SK-N-SH (cell line): ENCODE data around the gene TRAF3IP1. TPM values are rescaled to one million over a fixed set of nuclear protein-coding genes. Genes with fewer than 3 reads are reported as not detected.

Experiments used
- CTCF ChIA-PET: fragments of 300-600, 350-600 bp; formaldehyde crosslinking; extraction: SDS; loops from one replicate; lab custom pipeline; 2021; lab: Yijun Ruan, JAX
- POLR2A ChIA-PET: fragments of 350-600 bp; sonication (Branson Sonifier 250); formaldehyde crosslinking; extraction: SDS; loops from one replicate; lab custom pipeline; 2020; ENCODE audit warnings: antibody characterized with exemption, inconsistent platforms; lab: Yijun Ruan, JAX
- DNase-seq: peaks from one replicate; pipeline ENCODE4 v3.0.0; 2012
- H2AFZ ChIP-seq: fragments of 200-600 bp; sonication (generic); 2 replicates; pipeline ENCODE4 v1.8.1; 2016; ENCODE audit warnings: antibody characterized with exemption, mild to moderate bottlenecking, low read depth
- H3F3A ChIP-seq: fragments of 200-600 bp; sonication (generic); replicated peaks from 2 replicates; pipeline ENCODE3; 2016; ENCODE audit warnings: antibody characterized with exemption, mild to moderate bottlenecking; ENCODE audit not compliant: insufficient read depth
- H3K27ac ChIP-seq, 2 experiments: fragments of 200-500 bp in 1 of 2; fragments of 200-600 bp in 1 of 2; sonication (Bioruptor generic) in 1 of 2; sonication (generic), shearing (Covaris generic) in 1 of 2; 2 replicates each; pipeline versions ENCODE4 v1.5.1 to v1.6.1; 2014 to 2016; ENCODE audit warnings: low read depth in 2 of 2, inconsistent platforms in 1 of 2, low read length in 1 of 2, mild to moderate bottlenecking in 1 of 2, mixed read lengths in 1 of 2
- H3K27me3 ChIP-seq: fragments of 200-600 bp; sonication (generic), shearing (Covaris generic); 2 replicates; pipeline ENCODE4 v1.6.1; 2016; ENCODE audit warnings: mixed run types; ENCODE audit not compliant: insufficient read depth
- H3K36me3 ChIP-seq, 2 experiments: fragments of 200-500 bp in 1 of 2; fragments of 200-600 bp in 1 of 2; sonication (Bioruptor generic) in 1 of 2; sonication (generic) in 1 of 2; replicated peaks in 1 of 2; 2 replicates each; pipeline versions ENCODE3 to v1.5.1; 2014 to 2016; ENCODE audit warnings: low read length in 1 of 2, mild to moderate bottlenecking in 1 of 2; ENCODE audit not compliant: insufficient read depth in 2 of 2, control insufficient read depth in 1 of 2
- H3K4me1 ChIP-seq, 2 experiments: fragments of 200-500 bp in 1 of 2; fragments of 200-600 bp in 1 of 2; sonication (Bioruptor generic) in 1 of 2; sonication (generic), shearing (Covaris generic) in 1 of 2; 2 replicates each; pipeline versions ENCODE4 v1.5.1 to v1.6.1; 2014 to 2016; ENCODE audit warnings: low read depth in 1 of 2, low read length in 1 of 2, mixed run types in 1 of 2; ENCODE audit not compliant: insufficient read depth in 2 of 2, control insufficient read depth in 1 of 2
- H3K4me2 ChIP-seq: fragments of 200-600 bp; sonication (generic), shearing (Covaris generic); 2 replicates; pipeline ENCODE4 v1.6.1; 2017; ENCODE audit warnings: mixed run types
- H3K4me3 ChIP-seq, 2 experiments: fragments of 200-500 bp in 1 of 2; fragments of 200-600 bp in 1 of 2; sonication (Bioruptor generic) in 1 of 2; sonication (generic), shearing (Covaris generic) in 1 of 2; 2 replicates each; pipeline versions ENCODE4 v1.5.1 to v1.8.1; 2014 to 2016; ENCODE audit warnings: low read depth in 2 of 2, inconsistent platforms in 1 of 2, low read length in 1 of 2, mild to moderate bottlenecking in 1 of 2, mixed read lengths in 1 of 2, moderate library complexity in 1 of 2
- H3K79me2 ChIP-seq: fragments of 200-600 bp; sonication (generic); 2 replicates; pipeline ENCODE4 v1.8.1; 2017; ENCODE audit warnings: mild to moderate bottlenecking; ENCODE audit not compliant: insufficient read depth
- H3K9ac ChIP-seq: fragments of 200-600 bp; sonication (generic); 2 replicates; pipeline ENCODE4 v1.6.1; 2017; ENCODE audit warnings: mixed run types
- H3K9me2 ChIP-seq: fragments of 200-600 bp; sonication (generic); 2 replicates; pipeline ENCODE4 v1.6.1; 2017; ENCODE audit warnings: mixed run types
- H3K9me3 ChIP-seq: fragments of 200-600 bp; sonication (generic); 2 replicates; pipeline ENCODE4 v1.6.1; 2017; ENCODE audit warnings: mixed run types, mild to moderate bottlenecking, moderate library complexity
- H4K20me1 ChIP-seq: fragments of 200-600 bp; sonication (generic); 2 replicates; pipeline ENCODE4 v1.6.1; 2017; ENCODE audit warnings: mild to moderate bottlenecking, mixed run types; ENCODE audit not compliant: insufficient read depth
- CHD2 ChIP-seq: fragments of 150-350 bp; IDR thresholded peaks from 2 replicates; pipeline ENCODE4 v1.6.1; 2018; ENCODE audit warnings: low read length; ENCODE audit not compliant: partially characterized antibody
- EP300 ChIP-seq, 2 experiments: IDR thresholded peaks; 2 replicates each; pipeline versions ENCODE4 v1.4.0 to v1.6.1; 2012; ENCODE audit warnings: borderline replicate concordance in 1 of 2, low read depth in 1 of 2, low read length in 1 of 2
- FOXJ3 ChIP-seq: sonication (generic); formaldehyde crosslinking; IDR thresholded peaks from 2 replicates; pipeline ENCODE4 v1.5.1; 2020; ENCODE audit warnings: mild to moderate bottlenecking, missing genetic modification reagents
- FOXM1 ChIP-seq: IDR thresholded peaks from 2 replicates; pipeline ENCODE4 v1.4.0; 2012; ENCODE audit warnings: low read depth, mild to moderate bottlenecking
- GABPA ChIP-seq: IDR thresholded peaks from 2 replicates; pipeline ENCODE4 v1.4.0; 2012; ENCODE audit warnings: low read depth, mild to moderate bottlenecking
- GATA2 ChIP-seq: sonication (generic); formaldehyde crosslinking; IDR thresholded peaks from 2 replicates; pipeline ENCODE4 v1.5.0; 2020; ENCODE audit warnings: mild to moderate bottlenecking, missing genetic modification reagents
- MXI1 ChIP-seq: IDR thresholded peaks from 2 replicates; pipeline ENCODE4 v1.6.1; 2012; ENCODE audit warnings: mild to moderate bottlenecking, low read depth, low read length, improper control_type of control experiment
- POLR2AphosphoS5 ChIP-seq: IDR thresholded peaks from 2 replicates; pipeline ENCODE4 v1.6.1; 2012; ENCODE audit warnings: low read depth, low read length
- SIN3A ChIP-seq: IDR thresholded peaks from 2 replicates; pipeline ENCODE4 v1.6.1; 2012; ENCODE audit warnings: low read depth, mild to moderate bottlenecking, low read length, moderate library complexity, borderline replicate concordance
- SMC3 ChIP-seq: IDR thresholded peaks from 2 replicates; pipeline ENCODE4 v1.6.1; 2012; ENCODE audit warnings: low read depth, low read length, improper control_type of control experiment
- TAF1 ChIP-seq: IDR thresholded peaks from 2 replicates; pipeline ENCODE4 v1.6.1; 2012; ENCODE audit warnings: low read depth, mild to moderate bottlenecking, low read length, moderate library complexity, borderline replicate concordance
- TEAD4 ChIP-seq: IDR thresholded peaks from 2 replicates; pipeline ENCODE4 v1.4.0; 2012; ENCODE audit warnings: mild to moderate bottlenecking, borderline replicate concordance; ENCODE audit not compliant: insufficient read depth
- WGBS: methylation state at CpG from one replicate; pipeline ENCODE4 v1.1.6; 2017; ENCODE audit warnings: low lambda C conversion rate; 5-methylcytosine and 5-hydroxymethylcytosine counted together
- polyA plus RNA-seq, 3 experiments: library from polyadenylated mRNA; depleted of rRNA; stranded (reverse); fragments of >200 nt; gene quantifications; 2 replicates each; pipeline ENCODE4 v1.2.3, GENCODE V29; 2012
- TF ChIP-seq, protein P1 (sequence below): fragments of 200-600 bp; sonication (generic); IDR thresholded peaks from 2 replicates; pipeline ENCODE4 v1.6.1; 2017; ENCODE audit warnings: antibody characterized with exemption, mild to moderate bottlenecking, moderate library complexity
- TF ChIP-seq, protein P2 (sequence below): IDR thresholded peaks from 2 replicates; pipeline ENCODE4 v1.6.1; 2012; ENCODE audit warnings: mild to moderate bottlenecking, low read depth, low read length, moderate library complexity
- TF ChIP-seq, protein P3 (sequence below): IDR thresholded peaks from 2 replicates; pipeline ENCODE4; 2012
- TF ChIP-seq, protein P4 (sequence below): IDR thresholded peaks from 2 replicates; pipeline ENCODE4 v1.4.0; 2012; ENCODE audit warnings: low read depth, borderline replicate concordance
- TF ChIP-seq, protein P5 (sequence below): fragments of 150-350 bp; IDR thresholded peaks from 2 replicates; pipeline ENCODE4 v1.6.1; 2016; ENCODE audit warnings: mild to moderate bottlenecking, low read depth, low read length

Gene TRAF3IP1
- polyA plus RNA-seq, 1 of the 3 experiments (the other 2 are of a cell fraction) = 15.0 TPM

DNA sequence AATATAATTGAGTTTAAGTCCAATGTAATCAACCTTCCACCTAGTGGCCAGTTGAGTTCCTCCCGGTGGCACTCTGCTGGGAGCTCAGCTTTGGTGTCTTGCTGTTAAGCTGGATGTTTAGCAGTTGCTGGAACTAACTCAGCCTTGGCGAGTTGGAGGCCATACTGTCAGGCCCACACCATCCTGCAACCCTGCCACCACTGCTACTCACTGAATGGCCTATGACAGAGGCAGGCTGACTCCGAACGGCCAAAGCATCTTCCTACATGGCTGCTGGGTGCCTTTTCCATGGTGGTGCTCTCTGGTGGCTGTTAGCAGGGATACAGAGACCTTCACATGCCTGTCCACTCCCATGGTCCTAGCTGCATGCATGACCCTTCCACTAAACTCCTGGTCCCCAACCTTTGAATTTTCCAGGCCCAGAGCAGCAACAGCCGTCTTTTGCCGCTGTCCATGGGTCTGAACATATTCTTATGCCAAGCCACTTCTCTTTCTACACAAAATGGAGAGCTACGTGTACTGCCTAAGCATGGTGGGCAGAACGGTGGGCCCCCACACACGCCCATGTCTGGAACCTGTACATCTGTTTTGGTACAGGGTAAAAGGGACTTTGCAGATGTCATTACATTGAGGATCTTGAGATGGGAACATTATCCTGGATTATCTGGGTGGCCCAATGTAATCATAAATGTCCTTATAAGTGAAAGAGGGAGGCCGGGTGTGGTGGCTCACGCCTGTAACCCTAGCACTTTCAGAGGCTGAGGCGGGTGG, 15.0 kb upstream of the TRAF3IP1 start (continued):
- TF ChIP-seq GABPA = no peak

DNA sequence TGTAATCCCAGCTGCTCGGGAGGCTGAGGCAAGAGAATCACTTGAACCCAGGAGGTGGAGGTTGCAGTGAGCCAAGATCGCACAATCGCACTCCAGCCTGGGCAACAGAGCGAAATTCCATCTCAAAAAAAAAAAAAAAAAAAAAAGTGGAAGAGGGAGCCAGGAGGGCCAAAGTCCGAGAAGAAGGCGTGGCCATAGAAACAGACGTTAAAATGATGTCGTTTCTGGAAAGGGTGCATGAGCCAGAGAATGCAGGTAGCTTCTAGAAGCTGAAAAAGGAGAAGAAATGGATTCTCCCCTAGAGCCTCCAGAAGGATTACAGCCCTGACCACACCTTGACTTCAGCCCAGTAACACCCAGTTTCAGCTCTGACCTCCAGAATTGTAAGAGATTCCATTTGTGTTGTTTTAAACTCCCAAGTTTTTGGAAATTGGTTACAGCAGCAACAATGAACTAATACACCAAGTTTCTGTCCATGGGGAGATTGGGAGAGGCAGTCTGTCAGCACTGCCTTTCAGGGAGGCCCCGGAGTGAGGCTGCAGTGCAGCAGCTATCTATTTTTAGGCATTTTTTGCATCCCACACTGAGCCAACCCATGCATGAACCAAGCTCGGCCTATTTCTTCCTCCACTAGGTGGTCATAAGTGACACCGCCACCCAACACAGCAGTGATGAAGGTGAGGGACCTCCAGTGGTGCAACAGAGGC, 14.2 kb upstream of the TRAF3IP1 start:
- no peak for DNase-seq
- Histone ChIP-seq H3K9ac (no peak overlapping the region), H3K9me3 (no peaks in the 10 kb centered on the region), H3K27ac (no peak overlapping the region), H3K79me2 (no peaks in the 10 kb centered on the region), H4K20me1 (no peaks in the 10 kb centered on the region), H3F3A (no peaks in the 10 kb centered on the region), H3K9me2 (no peaks in the 10 kb centered on the region)
- CTCF ChIA-PET = interaction anchor here (1.2 kb wide), 1 partner anchor 42 kb away, joined by 3 read pairs; no protein-coding TSS in a partner anchor
- TF ChIP-seq TAF1 = no peak
- TF ChIP-seq TEAD4 = no peak
- no peak for TF ChIP-seq POLR2AphosphoS5
- TF ChIP-seq, protein P1, sequence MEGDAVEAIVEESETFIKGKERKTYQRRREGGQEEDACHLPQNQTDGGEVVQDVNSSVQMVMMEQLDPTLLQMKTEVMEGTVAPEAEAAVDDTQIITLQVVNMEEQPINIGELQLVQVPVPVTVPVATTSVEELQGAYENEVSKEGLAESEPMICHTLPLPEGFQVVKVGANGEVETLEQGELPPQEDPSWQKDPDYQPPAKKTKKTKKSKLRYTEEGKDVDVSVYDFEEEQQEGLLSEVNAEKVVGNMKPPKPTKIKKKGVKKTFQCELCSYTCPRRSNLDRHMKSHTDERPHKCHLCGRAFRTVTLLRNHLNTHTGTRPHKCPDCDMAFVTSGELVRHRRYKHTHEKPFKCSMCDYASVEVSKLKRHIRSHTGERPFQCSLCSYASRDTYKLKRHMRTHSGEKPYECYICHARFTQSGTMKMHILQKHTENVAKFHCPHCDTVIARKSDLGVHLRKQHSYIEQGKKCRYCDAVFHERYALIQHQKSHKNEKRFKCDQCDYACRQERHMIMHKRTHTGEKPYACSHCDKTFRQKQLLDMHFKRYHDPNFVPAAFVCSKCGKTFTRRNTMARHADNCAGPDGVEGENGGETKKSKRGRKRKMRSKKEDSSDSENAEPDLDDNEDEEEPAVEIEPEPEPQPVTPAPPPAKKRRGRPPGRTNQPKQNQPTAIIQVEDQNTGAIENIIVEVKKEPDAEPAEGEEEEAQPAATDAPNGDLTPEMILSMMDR = no peak
- TF ChIP-seq EP300 (IDR thresholded peaks at IDR 0.05; ENCODE audit: borderline replicate concordance in 1 of 2, low read depth in 1 of 2, low read length in 1 of 2) = no peak
- no peak for TF ChIP-seq SIN3A
- TF ChIP-seq, protein P2, sequence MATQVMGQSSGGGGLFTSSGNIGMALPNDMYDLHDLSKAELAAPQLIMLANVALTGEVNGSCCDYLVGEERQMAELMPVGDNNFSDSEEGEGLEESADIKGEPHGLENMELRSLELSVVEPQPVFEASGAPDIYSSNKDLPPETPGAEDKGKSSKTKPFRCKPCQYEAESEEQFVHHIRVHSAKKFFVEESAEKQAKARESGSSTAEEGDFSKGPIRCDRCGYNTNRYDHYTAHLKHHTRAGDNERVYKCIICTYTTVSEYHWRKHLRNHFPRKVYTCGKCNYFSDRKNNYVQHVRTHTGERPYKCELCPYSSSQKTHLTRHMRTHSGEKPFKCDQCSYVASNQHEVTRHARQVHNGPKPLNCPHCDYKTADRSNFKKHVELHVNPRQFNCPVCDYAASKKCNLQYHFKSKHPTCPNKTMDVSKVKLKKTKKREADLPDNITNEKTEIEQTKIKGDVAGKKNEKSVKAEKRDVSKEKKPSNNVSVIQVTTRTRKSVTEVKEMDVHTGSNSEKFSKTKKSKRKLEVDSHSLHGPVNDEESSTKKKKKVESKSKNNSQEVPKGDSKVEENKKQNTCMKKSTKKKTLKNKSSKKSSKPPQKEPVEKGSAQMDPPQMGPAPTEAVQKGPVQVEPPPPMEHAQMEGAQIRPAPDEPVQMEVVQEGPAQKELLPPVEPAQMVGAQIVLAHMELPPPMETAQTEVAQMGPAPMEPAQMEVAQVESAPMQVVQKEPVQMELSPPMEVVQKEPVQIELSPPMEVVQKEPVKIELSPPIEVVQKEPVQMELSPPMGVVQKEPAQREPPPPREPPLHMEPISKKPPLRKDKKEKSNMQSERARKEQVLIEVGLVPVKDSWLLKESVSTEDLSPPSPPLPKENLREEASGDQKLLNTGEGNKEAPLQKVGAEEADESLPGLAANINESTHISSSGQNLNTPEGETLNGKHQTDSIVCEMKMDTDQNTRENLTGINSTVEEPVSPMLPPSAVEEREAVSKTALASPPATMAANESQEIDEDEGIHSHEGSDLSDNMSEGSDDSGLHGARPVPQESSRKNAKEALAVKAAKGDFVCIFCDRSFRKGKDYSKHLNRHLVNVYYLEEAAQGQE = no peak
- TF ChIP-seq, protein P3, sequence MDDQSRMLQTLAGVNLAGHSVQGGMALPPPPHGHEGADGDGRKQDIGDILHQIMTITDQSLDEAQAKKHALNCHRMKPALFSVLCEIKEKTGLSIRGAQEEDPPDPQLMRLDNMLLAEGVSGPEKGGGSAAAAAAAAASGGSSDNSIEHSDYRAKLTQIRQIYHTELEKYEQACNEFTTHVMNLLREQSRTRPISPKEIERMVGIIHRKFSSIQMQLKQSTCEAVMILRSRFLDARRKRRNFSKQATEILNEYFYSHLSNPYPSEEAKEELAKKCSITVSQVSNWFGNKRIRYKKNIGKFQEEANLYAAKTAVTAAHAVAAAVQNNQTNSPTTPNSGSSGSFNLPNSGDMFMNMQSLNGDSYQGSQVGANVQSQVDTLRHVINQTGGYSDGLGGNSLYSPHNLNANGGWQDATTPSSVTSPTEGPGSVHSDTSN = no peak
- TF ChIP-seq CHD2 = no peak
- TF ChIP-seq, protein P4, sequence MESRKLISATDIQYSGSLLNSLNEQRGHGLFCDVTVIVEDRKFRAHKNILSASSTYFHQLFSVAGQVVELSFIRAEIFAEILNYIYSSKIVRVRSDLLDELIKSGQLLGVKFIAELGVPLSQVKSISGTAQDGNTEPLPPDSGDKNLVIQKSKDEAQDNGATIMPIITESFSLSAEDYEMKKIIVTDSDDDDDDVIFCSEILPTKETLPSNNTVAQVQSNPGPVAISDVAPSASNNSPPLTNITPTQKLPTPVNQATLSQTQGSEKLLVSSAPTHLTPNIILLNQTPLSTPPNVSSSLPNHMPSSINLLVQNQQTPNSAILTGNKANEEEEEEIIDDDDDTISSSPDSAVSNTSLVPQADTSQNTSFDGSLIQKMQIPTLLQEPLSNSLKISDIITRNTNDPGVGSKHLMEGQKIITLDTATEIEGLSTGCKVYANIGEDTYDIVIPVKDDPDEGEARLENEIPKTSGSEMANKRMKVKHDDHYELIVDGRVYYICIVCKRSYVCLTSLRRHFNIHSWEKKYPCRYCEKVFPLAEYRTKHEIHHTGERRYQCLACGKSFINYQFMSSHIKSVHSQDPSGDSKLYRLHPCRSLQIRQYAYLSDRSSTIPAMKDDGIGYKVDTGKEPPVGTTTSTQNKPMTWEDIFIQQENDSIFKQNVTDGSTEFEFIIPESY = no peak
- no peak for TF ChIP-seq GATA2 (CRISPR knock-in tag)
- no peak for TF ChIP-seq GABPA
- no peak for TF ChIP-seq FOXJ3 (CRISPR knock-in tag)
- TF ChIP-seq MXI1 = no peak
- no peak for TF ChIP-seq SMC3
- TF ChIP-seq FOXM1 = no peak
- TF ChIP-seq, protein P5, sequence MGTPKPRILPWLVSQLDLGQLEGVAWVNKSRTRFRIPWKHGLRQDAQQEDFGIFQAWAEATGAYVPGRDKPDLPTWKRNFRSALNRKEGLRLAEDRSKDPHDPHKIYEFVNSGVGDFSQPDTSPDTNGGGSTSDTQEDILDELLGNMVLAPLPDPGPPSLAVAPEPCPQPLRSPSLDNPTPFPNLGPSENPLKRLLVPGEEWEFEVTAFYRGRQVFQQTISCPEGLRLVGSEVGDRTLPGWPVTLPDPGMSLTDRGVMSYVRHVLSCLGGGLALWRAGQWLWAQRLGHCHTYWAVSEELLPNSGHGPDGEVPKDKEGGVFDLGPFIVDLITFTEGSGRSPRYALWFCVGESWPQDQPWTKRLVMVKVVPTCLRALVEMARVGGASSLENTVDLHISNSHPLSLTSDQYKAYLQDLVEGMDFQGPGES = no peak
- TF ChIP-seq, all 33 proteins: peak for 0
- whole genome bisulfite sequencing = 79% methylated on average over 11 of the region's 11 CpGs
- Histone ChIP-seq H3K4me1 (no peaks in the 10 kb centered on the region), H3K4me3 (no peak overlapping the region), H3K27me3 (no peaks in the 10 kb centered on the region), H3K4me2 (no peak overlapping the region), H3K36me3 (no peaks in the 10 kb centered on the region), H2AFZ (no peak overlapping the region)
- POLR2A ChIA-PET = no interaction called here
